GM06990 (cell line): ENCODE measurements around the gene PHYKPL.

Experiments used
- DNase-seq: peaks from one replicate; pipeline ENCODE4 v3.0.0-alpha.2; 2011; ENCODE audit not compliant: insufficient read length; ENCODE audit errors: extremely low read depth
- H3K27me3 ChIP-seq: replicated peaks from 2 replicates; pipeline ENCODE4 v1.6.0; 2011; ENCODE audit warnings: low read length; ENCODE audit not compliant: control insufficient read depth, insufficient read depth
- H3K36me3 ChIP-seq: 2 replicates; pipeline ENCODE4 v1.5.1; 2011; ENCODE audit warnings: low read length; ENCODE audit not compliant: control insufficient read depth, insufficient read depth
- H3K4me3 ChIP-seq: replicated peaks from 2 replicates; pipeline ENCODE4 v1.5.1; 2011; ENCODE audit warnings: low read depth, mild to moderate bottlenecking, control low read depth, low read length
- TF ChIP-seq, protein P1 (sequence below): IDR thresholded peaks from 2 replicates; pipeline ENCODE4 v1.5.1; 2011; ENCODE audit warnings: low read length, control low read depth, mild to moderate bottlenecking, inconsistent platforms; ENCODE audit not compliant: insufficient read depth, poor library complexity, severe bottlenecking

Gene PHYKPL

DNA sequence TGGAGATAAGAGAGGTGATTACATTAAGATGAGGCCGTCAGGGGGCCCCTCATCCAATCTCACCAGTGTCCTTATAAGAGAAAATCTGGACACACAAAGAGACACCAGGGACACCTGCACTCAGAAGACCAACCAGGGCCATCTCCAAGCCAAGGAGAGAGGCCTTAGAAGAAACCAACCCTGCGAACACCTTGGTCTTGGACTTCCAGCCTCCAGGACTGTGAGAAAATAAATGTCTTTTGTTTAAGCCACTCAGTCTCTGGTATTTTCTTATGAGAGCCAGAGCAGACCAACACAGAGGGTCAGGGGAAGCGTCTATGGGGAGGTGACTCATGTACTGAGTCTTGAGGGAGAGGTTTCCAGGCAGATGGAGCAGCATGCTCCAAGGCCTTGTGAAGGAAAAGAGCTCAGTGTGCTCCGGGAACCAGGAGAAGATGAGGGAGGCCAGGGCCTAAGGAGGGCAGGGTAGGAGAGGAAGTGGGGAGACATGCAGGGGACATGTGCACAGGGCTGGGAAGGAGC lies 5.4 kb downstream of the PHYKPL start:
- H3K4me3 ChIP-seq, result no peak overlapping the region
- no peaks in the 10 kb centered on the region for H3K27me3 ChIP-seq
- no peak for DNase-seq
- TF ChIP-seq, protein P1, sequence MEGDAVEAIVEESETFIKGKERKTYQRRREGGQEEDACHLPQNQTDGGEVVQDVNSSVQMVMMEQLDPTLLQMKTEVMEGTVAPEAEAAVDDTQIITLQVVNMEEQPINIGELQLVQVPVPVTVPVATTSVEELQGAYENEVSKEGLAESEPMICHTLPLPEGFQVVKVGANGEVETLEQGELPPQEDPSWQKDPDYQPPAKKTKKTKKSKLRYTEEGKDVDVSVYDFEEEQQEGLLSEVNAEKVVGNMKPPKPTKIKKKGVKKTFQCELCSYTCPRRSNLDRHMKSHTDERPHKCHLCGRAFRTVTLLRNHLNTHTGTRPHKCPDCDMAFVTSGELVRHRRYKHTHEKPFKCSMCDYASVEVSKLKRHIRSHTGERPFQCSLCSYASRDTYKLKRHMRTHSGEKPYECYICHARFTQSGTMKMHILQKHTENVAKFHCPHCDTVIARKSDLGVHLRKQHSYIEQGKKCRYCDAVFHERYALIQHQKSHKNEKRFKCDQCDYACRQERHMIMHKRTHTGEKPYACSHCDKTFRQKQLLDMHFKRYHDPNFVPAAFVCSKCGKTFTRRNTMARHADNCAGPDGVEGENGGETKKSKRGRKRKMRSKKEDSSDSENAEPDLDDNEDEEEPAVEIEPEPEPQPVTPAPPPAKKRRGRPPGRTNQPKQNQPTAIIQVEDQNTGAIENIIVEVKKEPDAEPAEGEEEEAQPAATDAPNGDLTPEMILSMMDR, result no peak
- peaks cover 45% of the 10 kb centered on the region for H3K36me3 ChIP-seq

DNA sequence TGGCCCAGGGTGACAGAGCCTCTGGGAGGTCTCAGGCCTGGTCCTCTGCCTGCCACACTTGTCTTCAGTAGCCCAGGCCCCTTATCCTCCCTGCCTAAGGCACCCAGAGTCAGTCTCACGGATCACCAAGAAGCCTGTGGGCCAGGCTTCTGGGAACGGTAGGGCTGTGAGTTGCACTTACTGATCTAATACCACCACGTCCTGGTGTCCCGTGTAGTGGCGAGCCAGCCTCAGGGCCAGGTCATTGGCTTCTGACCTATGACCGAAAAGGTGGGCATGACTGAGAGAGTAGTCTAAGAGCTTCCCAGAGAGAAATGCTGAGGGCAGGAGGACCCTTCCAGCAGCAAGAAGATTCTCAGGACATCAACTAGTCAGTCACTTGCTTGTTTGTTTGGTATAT lies 7.4 kb downstream of the PHYKPL start:
- TF ChIP-seq, protein P1, result no peak
- peaks cover 44% of the 10 kb centered on the region for H3K36me3 ChIP-seq
- DNase-seq, result no peak

DNA sequence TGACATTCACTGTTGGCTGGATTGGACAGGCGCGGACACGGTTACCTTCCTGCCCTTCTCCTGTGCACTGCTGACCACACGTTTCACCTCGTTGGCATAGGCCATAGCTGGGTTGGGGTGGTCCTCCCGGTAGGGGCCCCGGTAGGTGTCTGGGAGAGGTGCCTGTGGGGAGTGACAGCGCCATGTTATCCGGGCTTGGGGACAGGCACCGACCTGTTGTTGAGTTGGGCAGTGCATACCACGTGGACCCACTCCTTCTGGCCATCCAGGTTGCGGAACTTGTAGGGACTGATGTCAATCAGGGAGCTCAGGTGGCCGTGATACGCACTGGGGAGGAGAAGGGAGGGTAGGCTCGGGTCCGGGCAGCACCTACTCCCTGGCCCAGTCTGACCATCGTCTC lies 8.2 kb downstream of the PHYKPL start:
- DNase-seq, result no peak
- Histone ChIP-seq H3K4me3 (no peak overlapping the region), H3K27me3 (no peaks in the 10 kb centered on the region), H3K36me3 (peaks cover 37% of the 10 kb centered on the region)
- TF ChIP-seq, protein P1, result no peak

More for the DNA sequence above, 7.4 kb downstream of the PHYKPL start:
- Histone ChIP-seq H3K27me3 (no peaks in the 10 kb centered on the region), H3K4me3 (no peak overlapping the region)

DNA sequence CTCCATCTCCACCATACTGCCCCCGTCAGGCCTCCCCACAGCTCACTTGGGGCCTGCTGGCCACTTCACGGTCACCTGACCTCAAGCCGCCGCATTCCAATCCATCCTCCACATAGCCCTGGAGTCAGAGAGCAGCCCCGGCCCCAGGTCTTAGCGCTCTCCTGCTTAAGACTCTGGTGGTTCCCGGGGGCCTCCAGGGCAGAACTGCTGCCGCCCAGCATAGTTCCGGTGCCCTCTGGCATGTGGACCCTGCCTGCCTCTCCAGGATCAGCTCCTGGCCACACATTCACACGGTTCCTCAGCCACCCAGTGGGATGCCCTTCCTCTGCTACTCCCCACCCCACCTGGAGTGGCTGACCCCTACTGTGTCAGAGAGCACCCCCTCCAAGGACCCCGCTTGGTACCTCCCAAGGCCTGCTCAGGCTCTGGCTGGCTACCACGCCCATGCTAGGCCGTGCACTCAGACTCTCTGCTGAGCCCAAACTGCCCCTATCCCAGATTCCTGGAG lies 8.7 kb downstream of the PHYKPL start:
- Histone ChIP-seq H3K4me3 (no peak overlapping the region), H3K36me3 (peaks cover 35% of the 10 kb centered on the region), H3K27me3 (no peaks in the 10 kb centered on the region)
- TF ChIP-seq, protein P1, result no peak
- DNase-seq, result no peak

DNA sequence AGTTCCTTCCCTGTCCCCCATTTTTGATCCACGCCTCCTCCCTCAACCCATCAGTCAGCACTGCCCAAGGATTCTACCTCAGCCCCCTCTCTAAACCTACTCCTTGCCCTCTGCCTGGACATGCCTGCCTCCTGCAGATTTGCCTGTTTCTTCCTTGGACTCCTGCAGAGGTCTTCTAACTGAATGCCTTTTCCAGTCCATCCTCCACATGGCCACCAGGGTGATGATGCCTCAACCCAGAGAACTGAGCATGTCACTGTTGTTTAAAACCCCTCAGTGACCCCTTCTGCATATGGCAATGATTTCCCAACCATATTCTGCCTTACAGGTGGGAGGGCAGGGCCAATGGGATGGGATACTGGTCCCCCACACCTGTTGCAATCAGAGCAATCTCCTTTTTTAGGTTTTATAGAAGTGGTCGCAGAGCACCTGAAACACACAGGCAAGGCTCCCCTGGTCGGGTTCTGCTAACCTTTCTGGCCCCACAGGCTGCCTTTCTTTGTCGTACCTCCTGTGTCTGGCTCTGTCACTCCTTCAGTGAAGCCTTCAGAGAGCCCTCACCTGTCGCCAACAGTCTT lies 9.3 kb downstream of the PHYKPL start:
- Histone ChIP-seq H3K27me3 (no peaks in the 10 kb centered on the region), H3K36me3 (peaks cover 29% of the 10 kb centered on the region), H3K4me3 (no peak overlapping the region)
- DNase-seq, result no peak
- TF ChIP-seq, protein P1, result no peak
